B cell (primary cell): Measurements from ENCODE around the gene CEP63.

Experiments used
- CTCF ChIP-seq: fragments of 200-600 bp; IDR thresholded peaks from one replicate; pipeline ENCODE4 v1.8.0; 2022; ENCODE audit warnings: antibody characterized with exemption, mild to moderate bottlenecking
- EZH2 ChIP-seq: IDR thresholded peaks from 2 replicates; pipeline ENCODE4 v1.6.1; 2012; ENCODE audit warnings: borderline replicate concordance, low read depth, mild to moderate bottlenecking, moderate library complexity, low read length; ENCODE audit not compliant: insufficient read depth, poor library complexity, severe bottlenecking

DNA sequence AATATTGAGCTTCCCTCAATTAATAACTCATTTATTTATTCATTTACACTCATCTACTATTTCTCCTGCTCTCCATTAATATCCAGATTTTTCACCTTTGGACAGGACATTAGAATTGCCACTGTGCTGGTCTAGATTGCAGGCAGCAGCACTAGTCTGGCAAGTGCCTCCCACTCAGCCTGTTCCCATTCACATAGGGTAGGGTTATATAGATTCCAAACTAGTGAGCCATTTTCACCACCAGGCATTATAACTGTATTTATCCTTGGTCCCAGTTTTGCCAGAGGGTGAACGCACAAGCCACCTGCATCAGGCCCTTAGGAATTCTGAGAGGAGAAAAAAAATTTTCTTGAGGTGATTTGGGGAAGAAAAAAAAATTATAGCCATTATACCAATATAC lies 44.5 kb upstream of the CEP63 start:
- TF ChIP-seq CTCF (no peak), EZH2 (no peak)
